Type B pancreatic cell (in vitro differentiated cells): ENCODE measurements around the gene SRRT. TPM values are rescaled to one million over a fixed set of nuclear protein-coding genes. Genes with fewer than 3 reads are reported as not detected.
A peak's percentile ranks its signal among the peaks of the same experiment; 100 is the strongest.

Experiments used
- DNase-seq: peaks from one replicate; pipeline ENCODE4 v3.0.0; 2021; ENCODE audit warnings: mixed read lengths; ENCODE audit not compliant: unreplicated experiment; ENCODE audit errors: extremely low spot score
- H3K27ac Mint-ChIP-seq: 2 replicates; pipeline ENCODE4 v1.8.0; 2021; ENCODE audit warnings: mild to moderate bottlenecking, mixed read lengths
- H3K27me3 Mint-ChIP-seq: 2 replicates; pipeline ENCODE4 v1.8.0; 2021; ENCODE audit warnings: mixed read lengths
- H3K36me3 Mint-ChIP-seq: 2 replicates; pipeline ENCODE4 v1.8.0; 2021; ENCODE audit warnings: mixed read lengths
- H3K4me1 Mint-ChIP-seq: one replicate; pipeline ENCODE4 v1.8.0; 2021; ENCODE audit warnings: mixed read lengths; ENCODE audit not compliant: unreplicated experiment
- H3K4me3 Mint-ChIP-seq: 2 replicates; pipeline ENCODE4 v1.8.0; 2021; ENCODE audit warnings: mild to moderate bottlenecking, mixed read lengths
- H3K9me3 Mint-ChIP-seq: 2 replicates; pipeline ENCODE4 v1.8.0; 2021; ENCODE audit warnings: mixed read lengths
- CTCF ChIP-seq: fragments of 200-600 bp; sonication (generic); conservative IDR thresholded peaks from 2 replicates; pipeline ENCODE4 v1.5.0; 2021; ENCODE audit warnings: antibody characterized with exemption, mild to moderate bottlenecking
- long read RNA-seq: library from polyadenylated mRNA; unstranded; transcript quantifications from one replicate; pipeline ENCODE4 v2.0.0, GENCODE V29; 2020
- total RNA-seq: library from RNA; stranded (reverse); gene quantifications from 2 replicates; pipeline ENCODE4 v1.2.1, GENCODE V29; 2021; ENCODE audit warnings: low replicate concordance

The SRRT gene
- total RNA-seq = 168 and 239 TPM in 2 replicates
- long read RNA-seq, partial matches to known transcripts = 2 of 3 reads
- long read RNA-seq, other reads (novel, unspliced or antisense) = 0 of 3 reads

- TF ChIP-seq CTCF = peak; percentile 69
- H3K36me3 Mint-ChIP-seq = peaks cover 43% of the 10 kb centered on the region
- H3K4me1 Mint-ChIP-seq = peaks cover 35% of the 10 kb centered on the region
- no peaks in the 10 kb centered on the region for H3K9me3 Mint-ChIP-seq
- H3K27ac Mint-ChIP-seq = peak within 1 kb of the TSS; percentile 99
- H3K27me3 Mint-ChIP-seq = no peaks in the 10 kb centered on the region
- H3K4me3 Mint-ChIP-seq = peak within 1 kb of the TSS; percentile 99
- peak; percentile 98 for DNase-seq
Measured at GRCh38 chr7:100874577-100875355, at the start of gene SRRT. TSS of gene SRRT (plus strand) at chr7:100875103. CDS start at chr7:100875591, 488 bp downstream.

- Mint-ChIP-seq H3K9me3 (no peaks in the 10 kb centered on the region), H3K27me3 (no peaks in the 10 kb centered on the region), H3K27ac (peak overlapping the region; percentile 94), H3K36me3 (peaks cover 12% of the 10 kb centered on the region), H3K4me3 (peak overlapping the region; percentile 99), H3K4me1 (peaks cover 17% of the 10 kb centered on the region)
- TF ChIP-seq CTCF = no peak
- no peak for DNase-seq
Measured at GRCh38 chr7:100825215-100825671, 49.7 kb upstream of the SRRT start.

GRCh38 chr7:100825751-100826513, 49.0 kb upstream of the SRRT start:
- Mint-ChIP-seq H3K4me1 (peaks cover 17% of the 10 kb centered on the region), H3K9me3 (no peaks in the 10 kb centered on the region), H3K4me3 (peak overlapping the region; percentile 99), H3K27me3 (no peaks in the 10 kb centered on the region), H3K36me3 (peaks cover 8% of the 10 kb centered on the region), H3K27ac (peak overlapping the region; percentile 94)
- TF ChIP-seq CTCF = peak; percentile 32
- DNase-seq = no peak

- peaks cover 17% of the 10 kb centered on the region for H3K4me1 Mint-ChIP-seq
- H3K36me3 Mint-ChIP-seq = peaks cover 8% of the 10 kb centered on the region
- peak overlapping the region; percentile 99 for H3K4me3 Mint-ChIP-seq
- no peak for DNase-seq
- no peaks in the 10 kb centered on the region for H3K27me3 Mint-ChIP-seq
- peak overlapping the region; percentile 94 for H3K27ac Mint-ChIP-seq
- no peaks in the 10 kb centered on the region for H3K9me3 Mint-ChIP-seq
- TF ChIP-seq CTCF = no peak
Measured at GRCh38 chr7:100826514-100827329, 48.2 kb upstream of the SRRT start.
